Upper lobe of left lung (tissue), 4 donors: ENCODE results near the gene ADORA3.

Experiments
- CTCF ChIP-seq, 6 experiments: fragments of 450-650 bp in 4 of 6; fragments of 200-600 bp in 2 of 6; sonication (generic) in 2 of 6; IDR thresholded peaks; one replicate each; pipeline ENCODE4 v1.5.1; 2016 to 2019; ENCODE audit warnings: antibody characterized with exemption in 6 of 6
- EP300 ChIP-seq, 4 donors: sonication (generic); formaldehyde crosslinking; IDR thresholded peaks; one replicate each; pipeline ENCODE4 v1.5.1; 2017; ENCODE audit warnings: antibody characterized with exemption in 4 of 4, control low read depth in 2 of 4
- POLR2A ChIP-seq, 4 donors: fragments of 450-650 bp; IDR thresholded peaks; one replicate each; pipeline ENCODE4 v1.5.1; 2016 to 2017; ENCODE audit warnings: antibody characterized with exemption in 4 of 4, mild to moderate bottlenecking in 2 of 4
- POLR2AphosphoS5 ChIP-seq, 2 donors: sonication (generic); formaldehyde crosslinking; IDR thresholded peaks; one replicate each; pipeline ENCODE4 v1.5.1; 2017; ENCODE audit warnings: antibody characterized with exemption in 2 of 2

GRCh38 chr1:111454859-111455641, 48.4 kb downstream of the ADORA3 start:
- TF ChIP-seq CTCF (IDR thresholded peaks at IDR 0.05) = no peak
- no peak for TF ChIP-seq POLR2A (IDR thresholded peaks at IDR 0.05)
- no peak for TF ChIP-seq POLR2AphosphoS5 (IDR thresholded peaks at IDR 0.05)
- no peak for TF ChIP-seq EP300 (IDR thresholded peaks at IDR 0.05)
